Activated B cell treated with CpG ODN at 0.5 μM for 24 hours (primary cell): ENCODE measurements around the gene FAM50A. TPM values are rescaled to one million over a fixed set of nuclear protein-coding genes. Genes with fewer than 3 reads are reported as not detected.

Experiments used
- ATAC-seq: fragments of 200-7000 bp; cut with Tn5 transposase; one replicate; pipeline ENCODE4 v1.10.0; 2021; ENCODE audit warnings: low read depth, mild to moderate bottlenecking, moderate library complexity
- CTCF ChIA-PET: fragments of 350-600 bp; sonication (Branson Sonifier 250); formaldehyde crosslinking; loops from one replicate; lab custom pipeline; 2021; ENCODE audit warnings: antibody characterized with exemption; lab: Charles Lee
- POLR2A ChIA-PET: fragments of 350-600 bp; sonication (Branson Sonifier 250); formaldehyde crosslinking; loops from one replicate; lab custom pipeline; 2021; ENCODE audit warnings: antibody characterized with exemption; lab: Charles Lee
- DNase-seq: peaks from one replicate; pipeline ENCODE4 v3.0.0; 2022
- H3K27ac Mint-ChIP-seq: one replicate; pipeline ENCODE4 v1.8.0; 2020; ENCODE audit warnings: mixed read lengths
- H3K27me3 Mint-ChIP-seq: one replicate; pipeline ENCODE4 v1.8.0; 2021; ENCODE audit warnings: mixed read lengths
- H3K36me3 Mint-ChIP-seq: one replicate; pipeline ENCODE4 v1.8.0; 2021; ENCODE audit warnings: low read depth, mixed read lengths
- H3K4me1 Mint-ChIP-seq: one replicate; pipeline ENCODE4 v1.8.0; 2021; ENCODE audit warnings: mixed read lengths
- H3K4me3 Mint-ChIP-seq: one replicate; pipeline ENCODE4 v1.8.0; 2020; ENCODE audit warnings: mild to moderate bottlenecking, mixed read lengths
- H3K9me3 Mint-ChIP-seq: one replicate; pipeline ENCODE4 v1.8.0; 2020; ENCODE audit warnings: mixed read lengths
- CTCF ChIP-seq: fragments of 200-600 bp; IDR thresholded peaks from one replicate; pipeline ENCODE4 v1.8.0; 2022; ENCODE audit warnings: antibody characterized with exemption, mild to moderate bottlenecking
- intact Hi-C: fragments of 100-400 bp; cut with micrococcal nuclease; formaldehyde crosslinking; loops from one replicate; pipeline ENCODE4 v1.15.1; 2024
- total RNA-seq: library from RNA; stranded (reverse); gene quantifications from 2 replicates; pipeline ENCODE4 v1.2.3, GENCODE V29; 2022

FAM50A gene
- total RNA-seq, 1 donor from 2014 or later, result 52.5 TPM

GRCh38 chrX:154470914-154471568 lies 27.1 kb downstream of the FAM50A start:
- intact Hi-C loops, result no loop called here

GRCh38 chrX:154471839-154472684 lies 28.1 kb downstream of the FAM50A start:
- no peak for TF ChIP-seq CTCF

More at GRCh38 chrX:154470914-154471568, 27.1 kb downstream of the FAM50A start:
- POLR2A ChIA-PET, result no interaction called here
- no peak for TF ChIP-seq CTCF
- H3K4me3 Mint-ChIP-seq, result no peak overlapping the region
- ATAC-seq (no peak), DNase-seq (no peak)
- no peaks in the 10 kb centered on the region for H3K27me3 Mint-ChIP-seq
- H3K36me3 Mint-ChIP-seq, result peaks cover 48% of the 10 kb centered on the region
- no peak overlapping the region for H3K27ac Mint-ChIP-seq
- peaks cover 2% of the 10 kb centered on the region for H3K4me1 Mint-ChIP-seq
- CTCF ChIA-PET, result no interaction called here
- H3K9me3 Mint-ChIP-seq, result no peaks in the 10 kb centered on the region

GRCh38 chrX:154472685-154473632 lies 29.0 kb downstream of the FAM50A start:
- ChIA-PET CTCF (no interaction called here), POLR2A (interaction anchor here (0.8 kb wide), 1 partner anchor 61 kb away, joined by 3 read pairs; no protein-coding TSS in a partner anchor)
- DNase-seq (no peak), ATAC-seq (no peak)
- Mint-ChIP-seq H3K9me3 (no peaks in the 10 kb centered on the region), H3K36me3 (peaks cover 44% of the 10 kb centered on the region), H3K27ac (no peak overlapping the region), H3K27me3 (no peaks in the 10 kb centered on the region), H3K4me3 (no peak overlapping the region), H3K4me1 (peaks cover 4% of the 10 kb centered on the region)
- no peak for TF ChIP-seq CTCF
- intact Hi-C loops, result no loop called here

More at GRCh38 chrX:154471839-154472684, 28.1 kb downstream of the FAM50A start:
- H3K4me3 Mint-ChIP-seq, result no peak overlapping the region
- CTCF ChIA-PET, result no interaction called here
- no peaks in the 10 kb centered on the region for H3K9me3 Mint-ChIP-seq
- intact Hi-C loops, result no loop called here
- DNase-seq (no peak), ATAC-seq (no peak)
- H3K27ac Mint-ChIP-seq, result no peak overlapping the region
- POLR2A ChIA-PET, result no interaction called here
- peaks cover 46% of the 10 kb centered on the region for H3K36me3 Mint-ChIP-seq
- H3K4me1 Mint-ChIP-seq, result peaks cover 2% of the 10 kb centered on the region
- no peaks in the 10 kb centered on the region for H3K27me3 Mint-ChIP-seq

GRCh38 chrX:154473683-154474082 lies 29.7 kb downstream of the FAM50A start:
- ChIA-PET CTCF (no interaction called here), POLR2A (interaction anchor here (0.8 kb wide), 1 partner anchor 62 kb away, joined by 3 read pairs; no protein-coding TSS in a partner anchor)
- Mint-ChIP-seq H3K36me3 (peaks cover 37% of the 10 kb centered on the region), H3K27me3 (no peaks in the 10 kb centered on the region), H3K4me1 (peaks cover 7% of the 10 kb centered on the region), H3K9me3 (no peaks in the 10 kb centered on the region), H3K4me3 (no peak overlapping the region), H3K27ac (no peak overlapping the region)
- intact Hi-C loops, result no loop called here
- no peak for TF ChIP-seq CTCF
- ATAC-seq (no peak), DNase-seq (no peak)
